ENCODE results near the gene ZNF846. TPM values are rescaled to one million over a fixed set of nuclear protein-coding genes. Genes with fewer than 3 reads are reported as not detected.

ZNF846 gene
- total RNA-seq (2022; extraction: Qiagen RNA extraction; ENCODE audit: low read depth) = 0.35 to 2.2 TPM (median 1.4 TPM) in 5 replicates

GRCh38 chr19:9768175-9769112 is at the start of gene ZNF846:
ZNF846 (minus strand) TSS chr19:9768738; CDS start chr19:9764950, 3,788 bp downstream.

Other genes with a start within 250 kb of the ZNF846 start
- gene ZNF426, start 230.1 kb downstream of the ZNF846 start, total RNA-seq (2022; extraction: Qiagen RNA extraction; ENCODE audit: low read depth) = 0.66 to 1.0 TPM (median 0.91 TPM) in 5 replicates
- gene ZNF121, start 184.2 kb downstream of the ZNF846 start, total RNA-seq (2022; extraction: Qiagen RNA extraction; ENCODE audit: low read depth) = 2.9 to 4.9 TPM (median 3.1 TPM) in 5 replicates
- gene ZNF561, start 147.5 kb downstream of the ZNF846 start, total RNA-seq (2022; extraction: Qiagen RNA extraction; ENCODE audit: low read depth) = 8.6 to 17.5 TPM (median 9.4 TPM) in 5 replicates
- gene ZNF562, start 93.6 kb downstream of the ZNF846 start, total RNA-seq (2022; extraction: Qiagen RNA extraction; ENCODE audit: low read depth) = 6.4 to 8.2 TPM (median 6.5 TPM) in 5 replicates
- gene FBXL12, start 50.3 kb upstream of the ZNF846 start, total RNA-seq (2022; extraction: Qiagen RNA extraction; ENCODE audit: low read depth) = 11.9 to 14.1 TPM (median 12.8 TPM) in 5 replicates
- 419 to 506 TPM (median 439 TPM) in 5 replicates for gene UBL5, start 59.2 kb upstream of the ZNF846 start, total RNA-seq (2022; extraction: Qiagen RNA extraction; ENCODE audit: low read depth)
- gene PIN1, start 66.6 kb upstream of the ZNF846 start, total RNA-seq (2022; extraction: Qiagen RNA extraction; ENCODE audit: low read depth) = 55.7 to 83.0 TPM (median 74.8 TPM) in 5 replicates
- gene OLFM2, start 167.8 kb upstream of the ZNF846 start, total RNA-seq (2022; extraction: Qiagen RNA extraction; ENCODE audit: low read depth) = 8.2 to 12.7 TPM (median 11.7 TPM) in 5 replicates
- gene COL5A3, start 241.8 kb upstream of the ZNF846 start, total RNA-seq (2022; extraction: Qiagen RNA extraction; ENCODE audit: low read depth) = 3.8 to 5.2 TPM (median 4.0 TPM) in 5 replicates
- gene RDH8, start 244.7 kb upstream of the ZNF846 start, total RNA-seq (2022; extraction: Qiagen RNA extraction; ENCODE audit: low read depth) = 0.28 to 0.82 TPM (median 0.45 TPM) in 5 replicates